HL-60 (cell line): ENCODE measurements around the gene FAM83D.

Experiments
- CTCF ChIP-seq: IDR thresholded peaks from one replicate; pipeline ENCODE4 v1.5.1; 2011; ENCODE audit warnings: low read length, control low read depth, inconsistent platforms; ENCODE audit not compliant: insufficient read depth
- POLR2AphosphoS5 ChIP-seq: IDR thresholded peaks from 2 replicates; pipeline ENCODE4 v1.6.1; 2012; ENCODE audit warnings: low read depth
- SPI1 ChIP-seq: IDR thresholded peaks from 2 replicates; pipeline ENCODE4 v1.6.1; 2012; ENCODE audit warnings: low read depth, mild to moderate bottlenecking, borderline replicate concordance
- TF ChIP-seq, protein P1 (sequence below): IDR thresholded peaks from 2 replicates; pipeline ENCODE4 v1.6.1; 2012; ENCODE audit warnings: low read depth; ENCODE audit not compliant: insufficient replicate concordance

GRCh38 chr20:38889792-38890496 lies 36.3 kb upstream of the FAM83D start:
- TF ChIP-seq CTCF (no peak), SPI1 (no peak), POLR2AphosphoS5 (no peak)
- TF ChIP-seq, protein P1, sequence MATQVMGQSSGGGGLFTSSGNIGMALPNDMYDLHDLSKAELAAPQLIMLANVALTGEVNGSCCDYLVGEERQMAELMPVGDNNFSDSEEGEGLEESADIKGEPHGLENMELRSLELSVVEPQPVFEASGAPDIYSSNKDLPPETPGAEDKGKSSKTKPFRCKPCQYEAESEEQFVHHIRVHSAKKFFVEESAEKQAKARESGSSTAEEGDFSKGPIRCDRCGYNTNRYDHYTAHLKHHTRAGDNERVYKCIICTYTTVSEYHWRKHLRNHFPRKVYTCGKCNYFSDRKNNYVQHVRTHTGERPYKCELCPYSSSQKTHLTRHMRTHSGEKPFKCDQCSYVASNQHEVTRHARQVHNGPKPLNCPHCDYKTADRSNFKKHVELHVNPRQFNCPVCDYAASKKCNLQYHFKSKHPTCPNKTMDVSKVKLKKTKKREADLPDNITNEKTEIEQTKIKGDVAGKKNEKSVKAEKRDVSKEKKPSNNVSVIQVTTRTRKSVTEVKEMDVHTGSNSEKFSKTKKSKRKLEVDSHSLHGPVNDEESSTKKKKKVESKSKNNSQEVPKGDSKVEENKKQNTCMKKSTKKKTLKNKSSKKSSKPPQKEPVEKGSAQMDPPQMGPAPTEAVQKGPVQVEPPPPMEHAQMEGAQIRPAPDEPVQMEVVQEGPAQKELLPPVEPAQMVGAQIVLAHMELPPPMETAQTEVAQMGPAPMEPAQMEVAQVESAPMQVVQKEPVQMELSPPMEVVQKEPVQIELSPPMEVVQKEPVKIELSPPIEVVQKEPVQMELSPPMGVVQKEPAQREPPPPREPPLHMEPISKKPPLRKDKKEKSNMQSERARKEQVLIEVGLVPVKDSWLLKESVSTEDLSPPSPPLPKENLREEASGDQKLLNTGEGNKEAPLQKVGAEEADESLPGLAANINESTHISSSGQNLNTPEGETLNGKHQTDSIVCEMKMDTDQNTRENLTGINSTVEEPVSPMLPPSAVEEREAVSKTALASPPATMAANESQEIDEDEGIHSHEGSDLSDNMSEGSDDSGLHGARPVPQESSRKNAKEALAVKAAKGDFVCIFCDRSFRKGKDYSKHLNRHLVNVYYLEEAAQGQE = no peak
